ENCODE results near the gene WDR1.

The WDR1 gene

GRCh38 chr4:10163296-10163695 is 46.7 kb upstream of the WDR1 start (continued):
- TF ChIP-seq PATZ1 (CRISPR knock-in tag; IDR thresholded peaks at IDR 0.05; ENCODE audit: borderline replicate concordance) = no peak
- TF ChIP-seq PPARA (CRISPR knock-in tag; IDR thresholded peaks at IDR 0.05; ENCODE audit: borderline replicate concordance) = no peak
- TF ChIP-seq RARB (CRISPR knock-in tag; IDR thresholded peaks at IDR 0.05) = no peak
- TF ChIP-seq ZC3H10 (CRISPR knock-in tag; IDR thresholded peaks at IDR 0.05) = no peak
- no peak for TF ChIP-seq ARNTL (CRISPR knock-in tag; IDR thresholded peaks at IDR 0.05; ENCODE audit: borderline replicate concordance, low read depth)
- TF ChIP-seq ESRRG (CRISPR knock-in tag; IDR thresholded peaks at IDR 0.05) = no peak
- no peak for TF ChIP-seq ZFP3 (CRISPR knock-in tag; IDR thresholded peaks at IDR 0.05)
- TF ChIP-seq ZNF70 (CRISPR knock-in tag; IDR thresholded peaks at IDR 0.05) = no peak
- no peak for TF ChIP-seq TOX (CRISPR knock-in tag; IDR thresholded peaks at IDR 0.05; ENCODE audit: borderline replicate concordance)
- TF ChIP-seq ZNF8 (CRISPR knock-in tag; IDR thresholded peaks at IDR 0.05) = no peak

- TF ChIP-seq ARNTL (CRISPR knock-in tag; IDR thresholded peaks at IDR 0.05; ENCODE audit: borderline replicate concordance, low read depth) = no peak
- TF ChIP-seq, protein P1, sequence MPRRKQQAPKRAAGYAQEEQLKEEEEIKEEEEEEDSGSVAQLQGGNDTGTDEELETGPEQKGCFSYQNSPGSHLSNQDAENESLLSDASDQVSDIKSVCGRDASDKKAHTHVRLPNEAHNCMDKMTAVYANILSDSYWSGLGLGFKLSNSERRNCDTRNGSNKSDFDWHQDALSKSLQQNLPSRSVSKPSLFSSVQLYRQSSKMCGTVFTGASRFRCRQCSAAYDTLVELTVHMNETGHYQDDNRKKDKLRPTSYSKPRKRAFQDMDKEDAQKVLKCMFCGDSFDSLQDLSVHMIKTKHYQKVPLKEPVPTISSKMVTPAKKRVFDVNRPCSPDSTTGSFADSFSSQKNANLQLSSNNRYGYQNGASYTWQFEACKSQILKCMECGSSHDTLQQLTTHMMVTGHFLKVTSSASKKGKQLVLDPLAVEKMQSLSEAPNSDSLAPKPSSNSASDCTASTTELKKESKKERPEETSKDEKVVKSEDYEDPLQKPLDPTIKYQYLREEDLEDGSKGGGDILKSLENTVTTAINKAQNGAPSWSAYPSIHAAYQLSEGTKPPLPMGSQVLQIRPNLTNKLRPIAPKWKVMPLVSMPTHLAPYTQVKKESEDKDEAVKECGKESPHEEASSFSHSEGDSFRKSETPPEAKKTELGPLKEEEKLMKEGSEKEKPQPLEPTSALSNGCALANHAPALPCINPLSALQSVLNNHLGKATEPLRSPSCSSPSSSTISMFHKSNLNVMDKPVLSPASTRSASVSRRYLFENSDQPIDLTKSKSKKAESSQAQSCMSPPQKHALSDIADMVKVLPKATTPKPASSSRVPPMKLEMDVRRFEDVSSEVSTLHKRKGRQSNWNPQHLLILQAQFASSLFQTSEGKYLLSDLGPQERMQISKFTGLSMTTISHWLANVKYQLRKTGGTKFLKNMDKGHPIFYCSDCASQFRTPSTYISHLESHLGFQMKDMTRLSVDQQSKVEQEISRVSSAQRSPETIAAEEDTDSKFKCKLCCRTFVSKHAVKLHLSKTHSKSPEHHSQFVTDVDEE (CRISPR knock-in tag; IDR thresholded peaks at IDR 0.05) = no peak
- ATAC-seq = no peak
Observed at GRCh38 chr4:10162341-10163000, 45.9 kb upstream of the WDR1 start.

- TF ChIP-seq ESRRG (CRISPR knock-in tag; IDR thresholded peaks at IDR 0.05) = no peak
- no peak for TF ChIP-seq ZFP3 (CRISPR knock-in tag; IDR thresholded peaks at IDR 0.05)
- TF ChIP-seq TOX (CRISPR knock-in tag; IDR thresholded peaks at IDR 0.05; ENCODE audit: borderline replicate concordance) = no peak
- no peak for TF ChIP-seq GLIS3 (CRISPR knock-in tag; IDR thresholded peaks at IDR 0.05)
- TF ChIP-seq, protein P2, sequence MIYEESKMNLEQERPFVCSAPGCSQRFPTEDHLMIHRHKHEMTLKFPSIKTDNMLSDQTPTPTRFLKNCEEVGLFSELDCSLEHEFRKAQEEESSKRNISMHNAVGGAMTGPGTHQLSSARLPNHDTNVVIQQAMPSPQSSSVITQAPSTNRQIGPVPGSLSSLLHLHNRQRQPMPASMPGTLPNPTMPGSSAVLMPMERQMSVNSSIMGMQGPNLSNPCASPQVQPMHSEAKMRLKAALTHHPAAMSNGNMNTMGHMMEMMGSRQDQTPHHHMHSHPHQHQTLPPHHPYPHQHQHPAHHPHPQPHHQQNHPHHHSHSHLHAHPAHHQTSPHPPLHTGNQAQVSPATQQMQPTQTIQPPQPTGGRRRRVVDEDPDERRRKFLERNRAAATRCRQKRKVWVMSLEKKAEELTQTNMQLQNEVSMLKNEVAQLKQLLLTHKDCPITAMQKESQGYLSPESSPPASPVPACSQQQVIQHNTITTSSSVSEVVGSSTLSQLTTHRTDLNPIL (CRISPR knock-in tag; IDR thresholded peaks at IDR 0.05; ENCODE audit: low read depth) = no peak
- ATAC-seq = no peak
Observed at GRCh38 chr4:10161840-10162239, 45.2 kb upstream of the WDR1 start.

- no peak for ATAC-seq
- TF ChIP-seq TOX (CRISPR knock-in tag; IDR thresholded peaks at IDR 0.05; ENCODE audit: borderline replicate concordance) = no peak
- TF ChIP-seq TCF4 (CRISPR knock-in tag; IDR thresholded peaks at IDR 0.05; ENCODE audit: borderline replicate concordance) = no peak
- TF ChIP-seq BACH2 (CRISPR knock-in tag; IDR thresholded peaks at IDR 0.05; ENCODE audit: borderline replicate concordance) = no peak
- TF ChIP-seq ZC3H10 (CRISPR knock-in tag; IDR thresholded peaks at IDR 0.05) = no peak
- TF ChIP-seq ZFP30 (CRISPR knock-in tag; IDR thresholded peaks at IDR 0.05) = no peak
- no peak for TF ChIP-seq ARNTL (CRISPR knock-in tag; IDR thresholded peaks at IDR 0.05; ENCODE audit: borderline replicate concordance, low read depth)
- no peak for TF ChIP-seq OSR1 (CRISPR knock-in tag; IDR thresholded peaks at IDR 0.05)
- no peak for TF ChIP-seq GLIS3 (CRISPR knock-in tag; IDR thresholded peaks at IDR 0.05)
- no peak for TF ChIP-seq ZNF70 (CRISPR knock-in tag; IDR thresholded peaks at IDR 0.05)
- TF ChIP-seq CSDC2 (CRISPR knock-in tag; IDR thresholded peaks at IDR 0.05) = no peak
- no peak for TF ChIP-seq PATZ1 (CRISPR knock-in tag; IDR thresholded peaks at IDR 0.05; ENCODE audit: borderline replicate concordance)
- TF ChIP-seq, protein P2 (CRISPR knock-in tag; IDR thresholded peaks at IDR 0.05; ENCODE audit: low read depth) = no peak
- no peak for TF ChIP-seq ESRRG (CRISPR knock-in tag; IDR thresholded peaks at IDR 0.05)
- no peak for TF ChIP-seq ZNF8 (CRISPR knock-in tag; IDR thresholded peaks at IDR 0.05)
- TF ChIP-seq, protein P1 (CRISPR knock-in tag; IDR thresholded peaks at IDR 0.05) = no peak
- TF ChIP-seq, protein P3, sequence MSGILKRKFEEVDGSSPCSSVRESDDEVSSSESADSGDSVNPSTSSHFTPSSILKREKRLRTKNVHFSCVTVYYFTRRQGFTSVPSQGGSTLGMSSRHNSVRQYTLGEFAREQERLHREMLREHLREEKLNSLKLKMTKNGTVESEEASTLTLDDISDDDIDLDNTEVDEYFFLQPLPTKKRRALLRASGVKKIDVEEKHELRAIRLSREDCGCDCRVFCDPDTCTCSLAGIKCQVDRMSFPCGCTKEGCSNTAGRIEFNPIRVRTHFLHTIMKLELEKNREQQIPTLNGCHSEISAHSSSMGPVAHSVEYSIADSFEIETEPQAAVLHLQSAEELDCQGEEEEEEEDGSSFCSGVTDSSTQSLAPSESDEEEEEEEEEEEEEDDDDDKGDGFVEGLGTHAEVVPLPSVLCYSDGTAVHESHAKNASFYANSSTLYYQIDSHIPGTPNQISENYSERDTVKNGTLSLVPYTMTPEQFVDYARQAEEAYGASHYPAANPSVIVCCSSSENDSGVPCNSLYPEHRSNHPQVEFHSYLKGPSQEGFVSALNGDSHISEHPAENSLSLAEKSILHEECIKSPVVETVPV (CRISPR knock-in tag; IDR thresholded peaks at IDR 0.05) = no peak
- TF ChIP-seq SNAI2 (CRISPR knock-in tag; IDR thresholded peaks at IDR 0.05) = no peak
Observed at GRCh38 chr4:10161146-10161545, 44.5 kb upstream of the WDR1 start.
